Lung (tissue), 12 donors: ENCODE measurements around the gene SLC3A2. TPM values are rescaled to one million over a fixed set of nuclear protein-coding genes. Genes with fewer than 3 reads are reported as not detected.

Experiments used
- ATAC-seq: fragments of 200-7000 bp; cut with Tn5 transposase; one replicate; pipeline ENCODE4 v1.9.1; 2020; ENCODE audit warnings: moderate number of reproducible peaks; ENCODE audit not compliant: insufficient read depth, low FRiP score
- DNase-seq, 3 donors: peaks; one replicate each; pipeline ENCODE4 v3.0.0-alpha.2; 2013 to 2017
- H3K27ac ChIP-seq, 2 donors: one replicate each; pipeline ENCODE4 v1.5.1; 2013; ENCODE audit warnings: mild to moderate bottlenecking in 2 of 2, moderate library complexity in 2 of 2, control low read depth in 1 of 2, inconsistent platforms in 1 of 2, low read depth in 1 of 2, low read length in 1 of 2
- H3K27me3 ChIP-seq, 3 donors: one replicate each; pipeline ENCODE4 v1.5.1; 2013; ENCODE audit warnings: low read length in 2 of 3; ENCODE audit not compliant: control insufficient read depth in 3 of 3, insufficient read depth in 3 of 3
- H3K36me3 ChIP-seq, 4 donors: one replicate each; pipeline ENCODE4 v1.5.1; 2013; ENCODE audit warnings: low read length in 4 of 4, mild to moderate bottlenecking in 1 of 4, moderate library complexity in 1 of 4; ENCODE audit not compliant: control insufficient read depth in 4 of 4, insufficient read depth in 4 of 4
- H3K4me1 ChIP-seq, 5 donors: one replicate each; pipeline ENCODE4 v1.5.1; 2013; ENCODE audit warnings: low read length in 5 of 5, mild to moderate bottlenecking in 2 of 5, moderate library complexity in 1 of 5; ENCODE audit not compliant: control insufficient read depth in 5 of 5, insufficient read depth in 5 of 5
- H3K4me3 ChIP-seq: one replicate; pipeline ENCODE4 v1.5.1; 2013; ENCODE audit warnings: mild to moderate bottlenecking, control low read depth, moderate library complexity
- H3K9ac ChIP-seq, 2 donors: one replicate each; pipeline ENCODE4 v1.5.1; 2013; ENCODE audit warnings: low read length in 2 of 2, control low read depth in 1 of 2; ENCODE audit not compliant: insufficient read depth in 1 of 2
- H3K9me3 ChIP-seq, 4 donors: one replicate each; pipeline ENCODE4 v1.5.1; 2013; ENCODE audit warnings: low read length in 3 of 4, mild to moderate bottlenecking in 1 of 4, moderate library complexity in 1 of 4; ENCODE audit not compliant: control insufficient read depth in 4 of 4, insufficient read depth in 3 of 4
- WGBS, 2 donors: extraction: QIAGEN DNeasy Blood & Tissue Kit; methylation state at CpG; one replicate each; pipeline ENCODE4 v1.1.7; 2013; 5-methylcytosine and 5-hydroxymethylcytosine counted together
- polyA plus RNA-seq, 2 donors: library from polyadenylated mRNA; stranded (reverse); fragments of 200-250 nt; gene quantifications; one replicate each; pipeline ENCODE4 v1.2.1, GENCODE V29; 2013
- total RNA-seq, 2 donors: library from RNA; depleted of rRNA in 1 of 2; stranded (reverse); fragments of >200 nt in 1 of 2; gene quantifications; one replicate each; pipeline ENCODE4 v1.2.1, GENCODE V29; 2014 to 2021
- TF ChIP-seq, protein P1 (sequence below): IDR thresholded peaks from 2 replicates; pipeline ENCODE4 v1.5.1; 2012; ENCODE audit warnings: mild to moderate bottlenecking; ENCODE audit errors: control extremely low read depth, extremely low read depth
- donor health status: control.
- donor health status: control.
- donor health status: Bipolar disorder and iron deficiency.
- donor health status: healthy.
- donor health status: DM: yes; HTN: yes; CAD: no.

The SLC3A2 gene
- total and polyA plus RNA-seq, 4 donors: 151 to 265 (median 211) TPM

DNA sequence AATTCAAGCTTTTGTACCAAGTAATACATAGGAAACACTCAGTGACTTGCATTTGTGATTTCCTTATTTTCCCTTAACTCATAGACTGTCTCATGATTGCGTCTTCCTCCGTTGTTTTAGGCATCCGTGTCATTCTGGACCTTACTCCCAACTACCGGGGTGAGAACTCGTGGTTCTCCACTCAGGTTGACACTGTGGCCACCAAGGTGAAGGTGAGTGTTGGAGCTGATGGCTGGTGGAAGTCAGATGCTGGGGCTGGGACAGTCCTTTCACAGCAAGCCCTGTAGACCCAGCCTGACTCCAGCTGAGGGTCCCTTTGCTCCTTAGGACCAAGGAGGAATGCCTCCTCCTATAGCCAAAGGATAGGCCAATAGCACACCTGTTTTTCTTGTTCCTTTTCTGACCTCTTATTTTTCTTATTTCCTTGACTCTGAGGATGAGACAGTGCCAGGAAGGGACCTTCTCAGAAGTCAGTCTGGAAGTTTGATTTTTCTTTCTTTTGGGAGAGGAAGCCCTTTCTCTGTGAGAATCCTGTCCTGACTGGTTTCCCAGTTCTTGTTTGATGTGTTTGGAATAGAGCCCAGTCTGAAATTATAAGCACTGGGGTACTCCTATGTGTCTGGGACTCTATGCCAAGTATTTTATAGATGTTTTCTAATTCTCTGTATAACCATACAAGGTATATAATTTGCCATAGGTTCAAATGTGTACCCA is 2.2 kb downstream of the SLC3A2 start:
- TF ChIP-seq, protein P1, sequence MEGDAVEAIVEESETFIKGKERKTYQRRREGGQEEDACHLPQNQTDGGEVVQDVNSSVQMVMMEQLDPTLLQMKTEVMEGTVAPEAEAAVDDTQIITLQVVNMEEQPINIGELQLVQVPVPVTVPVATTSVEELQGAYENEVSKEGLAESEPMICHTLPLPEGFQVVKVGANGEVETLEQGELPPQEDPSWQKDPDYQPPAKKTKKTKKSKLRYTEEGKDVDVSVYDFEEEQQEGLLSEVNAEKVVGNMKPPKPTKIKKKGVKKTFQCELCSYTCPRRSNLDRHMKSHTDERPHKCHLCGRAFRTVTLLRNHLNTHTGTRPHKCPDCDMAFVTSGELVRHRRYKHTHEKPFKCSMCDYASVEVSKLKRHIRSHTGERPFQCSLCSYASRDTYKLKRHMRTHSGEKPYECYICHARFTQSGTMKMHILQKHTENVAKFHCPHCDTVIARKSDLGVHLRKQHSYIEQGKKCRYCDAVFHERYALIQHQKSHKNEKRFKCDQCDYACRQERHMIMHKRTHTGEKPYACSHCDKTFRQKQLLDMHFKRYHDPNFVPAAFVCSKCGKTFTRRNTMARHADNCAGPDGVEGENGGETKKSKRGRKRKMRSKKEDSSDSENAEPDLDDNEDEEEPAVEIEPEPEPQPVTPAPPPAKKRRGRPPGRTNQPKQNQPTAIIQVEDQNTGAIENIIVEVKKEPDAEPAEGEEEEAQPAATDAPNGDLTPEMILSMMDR: no peak
- Histone ChIP-seq H3K9me3 (no peaks in the 10 kb centered on the region), H3K27me3 (no peaks in the 10 kb centered on the region), H3K36me3 (peaks cover 39 to 49% (median 44%) of the 10 kb centered on the region in 4 donors), H3K4me1 (peaks cover 15 to 35% (median 20%) of the 10 kb centered on the region in 5 donors), H3K4me3 (peak overlapping the region; percentile 55), H3K27ac (peak overlapping the region; percentile 22 to 80), H3K9ac (peak overlapping the region; percentile 98)
- WGBS, 2 donors: 30 to 37% methylated on average over 5 of the region's 5 CpGs
- DNase-seq (peak in 2 of 3 donors; percentile 44 to 59), ATAC-seq (no peak)

DNA sequence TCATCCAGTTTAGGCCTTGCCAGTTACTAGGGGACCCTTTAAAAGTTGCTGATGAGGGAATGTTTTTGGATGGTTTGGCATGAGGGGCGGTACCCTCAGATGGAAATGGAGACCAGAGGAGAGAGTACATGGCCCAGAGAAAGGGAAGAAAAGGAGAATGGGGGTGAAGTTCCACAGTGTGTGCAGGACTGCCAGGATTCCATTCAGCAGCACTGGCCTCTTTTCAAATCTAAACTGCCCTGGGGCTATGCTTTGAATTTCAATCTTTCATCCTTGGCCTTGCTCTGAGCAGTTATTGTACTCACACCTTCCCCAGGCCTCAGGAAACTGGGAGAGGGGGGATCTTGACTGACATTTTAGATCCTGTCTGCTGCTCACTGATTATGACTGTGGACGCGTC is 3.0 kb downstream of the SLC3A2 start:
- Histone ChIP-seq H3K9ac (peak overlapping the region in 1 of 2 donors; percentile 47), H3K27ac (peak overlapping the region in 1 of 2 donors; percentile 16), H3K4me3 (no peak overlapping the region)

DNA sequence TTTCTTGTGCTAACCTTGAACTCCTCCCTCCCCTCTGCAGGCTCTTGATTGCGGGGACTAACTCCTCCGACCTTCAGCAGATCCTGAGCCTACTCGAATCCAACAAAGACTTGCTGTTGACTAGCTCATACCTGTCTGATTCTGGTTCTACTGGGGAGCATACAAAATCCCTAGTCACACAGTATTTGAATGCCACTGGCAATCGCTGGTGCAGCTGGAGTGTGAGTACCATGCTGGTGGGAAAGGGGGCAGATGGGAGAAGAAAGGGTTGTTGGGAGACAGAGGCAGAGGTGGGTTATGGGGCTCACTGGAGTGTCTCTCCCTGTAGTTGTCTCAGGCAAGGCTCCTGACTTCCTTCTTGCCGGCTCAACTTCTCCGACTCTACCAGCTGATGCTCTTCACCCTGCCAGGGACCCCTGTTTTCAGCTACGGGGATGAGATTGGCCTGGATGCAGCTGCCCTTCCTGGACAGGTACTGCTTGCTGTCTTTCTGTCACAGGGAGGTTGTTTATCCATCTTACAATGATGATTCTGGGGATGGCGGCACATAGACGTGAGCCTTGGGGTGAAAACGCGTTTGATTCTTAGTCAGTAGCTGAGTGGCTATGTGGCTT is 4.5 kb downstream of the SLC3A2 start:
- peak overlapping the region in 1 of 2 donors; percentile 11 for H3K27ac ChIP-seq
- no peaks in the 10 kb centered on the region for H3K9me3 ChIP-seq
- no peak overlapping the region for H3K4me3 ChIP-seq
- DNase-seq (no peak), ATAC-seq (no peak)
- H3K36me3 ChIP-seq: peaks cover 55 to 62% (median 58%) of the 10 kb centered on the region in 4 donors
- no peaks in the 10 kb centered on the region for H3K27me3 ChIP-seq
- no peak overlapping the region for H3K9ac ChIP-seq
- TF ChIP-seq, protein P1: no peak
- 89 to 90% methylated on average over 11 of the region's 11 CpGs for WGBS, 2 donors
- H3K4me1 ChIP-seq: peaks cover 8 to 23% (median 15%) of the 10 kb centered on the region in 5 donors

More for the DNA sequence above, 3.0 kb downstream of the SLC3A2 start:
- DNase-seq (no peak), ATAC-seq (no peak)
- Histone ChIP-seq H3K36me3 (peaks cover 46 to 55% (median 49%) of the 10 kb centered on the region in 4 donors), H3K9me3 (no peaks in the 10 kb centered on the region), H3K27me3 (no peaks in the 10 kb centered on the region), H3K4me1 (peaks cover 15 to 35% (median 22%) of the 10 kb centered on the region in 5 donors)
- WGBS, 2 donors: 72 to 78% methylated on average over 3 of the region's 3 CpGs
- TF ChIP-seq, protein P1: no peak
